OCI-LY1 (cell line): ENCODE data around the gene TMC4.

ENCODE experiments used
- H2AFZ ChIP-seq: fragments of 200-600 bp; sonication (generic), shearing (Covaris generic); 2 replicates; pipeline ENCODE4 v1.6.0; 2014; ENCODE audit warnings: antibody characterized with exemption, mild to moderate bottlenecking, low read length
- H3F3A ChIP-seq: fragments of 200-600 bp; sonication (generic), shearing (Covaris generic); 2 replicates; pipeline ENCODE4 v1.6.0; 2014; ENCODE audit warnings: mild to moderate bottlenecking, antibody characterized with exemption, low read length, moderate library complexity; ENCODE audit not compliant: insufficient read depth
- H3K27ac ChIP-seq: fragments of 200-600 bp; sonication (generic); 2 replicates; pipeline ENCODE4 v1.5.1; 2014; ENCODE audit warnings: low read length, mixed run types, mild to moderate bottlenecking, low read depth; ENCODE audit not compliant: poor library complexity, severe bottlenecking
- H3K27me3 ChIP-seq: fragments of 200-600 bp; sonication (generic); 2 replicates; pipeline ENCODE4 v1.6.0; 2014; ENCODE audit warnings: antibody characterized with exemption, mild to moderate bottlenecking, low read length, moderate library complexity; ENCODE audit not compliant: insufficient read depth
- H3K36me3 ChIP-seq: fragments of 200-600 bp; sonication (generic); 2 replicates; pipeline ENCODE4 v1.6.1; 2014; ENCODE audit warnings: mild to moderate bottlenecking, antibody characterized with exemption, low read length, moderate library complexity, mixed read lengths; ENCODE audit not compliant: insufficient read depth
- H3K4me1 ChIP-seq: fragments of 200-600 bp; sonication (generic); 2 replicates; pipeline ENCODE4 v1.5.1; 2014; ENCODE audit warnings: mild to moderate bottlenecking, low read length, moderate library complexity; ENCODE audit not compliant: insufficient read depth, severe bottlenecking
- H3K4me2 ChIP-seq: fragments of 200-600 bp; sonication (generic), shearing (Covaris generic); 2 replicates; pipeline ENCODE4 v1.6.1; 2014; ENCODE audit warnings: low read length
- H3K4me3 ChIP-seq: fragments of 200-600 bp; sonication (generic); 2 replicates; pipeline ENCODE4 v1.5.1; 2014; ENCODE audit warnings: low read length, low read depth, mild to moderate bottlenecking, mixed read lengths; ENCODE audit not compliant: poor library complexity, severe bottlenecking
- H3K79me2 ChIP-seq: fragments of 200-600 bp; shearing (Covaris generic); 2 replicates; pipeline ENCODE4 v1.6.1; 2016; ENCODE audit warnings: mixed run types, low read length, mixed read lengths; ENCODE audit not compliant: insufficient read depth
- H3K9ac ChIP-seq: fragments of 200-600 bp; sonication (generic), shearing (Covaris generic); 2 replicates; pipeline ENCODE4 v1.6.1; 2014; ENCODE audit warnings: mild to moderate bottlenecking, low read length, mixed read lengths
- H3K9me2 ChIP-seq: fragments of 200-600 bp; sonication (generic), shearing (Covaris generic); 2 replicates; pipeline ENCODE4 v1.6.1; 2014; ENCODE audit warnings: low read depth, mild to moderate bottlenecking, low read length, mixed read lengths
- H3K9me3 ChIP-seq: fragments of 200-600 bp; shearing (Covaris generic); 2 replicates; pipeline ENCODE4 v1.6.1; 2014; ENCODE audit warnings: low read length, mixed read lengths
- H4K20me1 ChIP-seq: fragments of 200-600 bp; sonication (generic), shearing (Covaris generic); 2 replicates; pipeline ENCODE4 v1.6.0; 2016; ENCODE audit warnings: mild to moderate bottlenecking, low read length; ENCODE audit not compliant: insufficient read depth
- CTCF ChIP-seq: fragments of 200-600 bp; sonication (generic), shearing (Covaris generic); IDR thresholded peaks from 2 replicates; pipeline ENCODE4 v1.5.1; 2017; ENCODE audit warnings: mild to moderate bottlenecking, antibody characterized with exemption, low read length, moderate library complexity, mixed read lengths
- EZH2 ChIP-seq: fragments of 200-600 bp; sonication (generic), shearing (Covaris generic); IDR thresholded peaks from 2 replicates; pipeline ENCODE4 v1.8.0; 2017; ENCODE audit warnings: borderline replicate concordance, mixed run types, mild to moderate bottlenecking, antibody characterized with exemption, low read length, moderate library complexity, mixed read lengths

Gene TMC4

GRCh38 chr19:54127688-54128440 is 45.1 kb downstream of the TMC4 start:
- no peak overlapping the region for H2AFZ ChIP-seq
- no peaks in the 10 kb centered on the region for H3K27me3 ChIP-seq
- H3K79me2 ChIP-seq: no peaks in the 10 kb centered on the region
- no peak for TF ChIP-seq EZH2
- no peak overlapping the region for H3K9ac ChIP-seq
- H3K4me2 ChIP-seq: no peak overlapping the region
- H3F3A ChIP-seq: no peaks in the 10 kb centered on the region
- H3K27ac ChIP-seq: no peak overlapping the region
- H3K4me1 ChIP-seq: no peaks in the 10 kb centered on the region
- H3K9me3 ChIP-seq: no peaks in the 10 kb centered on the region
- no peaks in the 10 kb centered on the region for H4K20me1 ChIP-seq
- H3K36me3 ChIP-seq: peaks cover 79% of the 10 kb centered on the region
- no peaks in the 10 kb centered on the region for H3K9me2 ChIP-seq
- H3K4me3 ChIP-seq: no peak overlapping the region

GRCh38 chr19:54125713-54126112 is 47.2 kb downstream of the TMC4 start:
- Histone ChIP-seq H3K36me3 (peaks cover 83% of the 10 kb centered on the region), H3K79me2 (no peaks in the 10 kb centered on the region), H3K9me3 (no peaks in the 10 kb centered on the region), H3K4me2 (no peak overlapping the region), H3K9ac (no peak overlapping the region), H3K4me3 (no peak overlapping the region), H4K20me1 (no peaks in the 10 kb centered on the region), H3K4me1 (no peaks in the 10 kb centered on the region), H3K9me2 (no peaks in the 10 kb centered on the region), H3K27ac (no peak overlapping the region), H2AFZ (no peak overlapping the region), H3K27me3 (no peaks in the 10 kb centered on the region), H3F3A (no peaks in the 10 kb centered on the region)
- no peak for TF ChIP-seq EZH2
- no peak for TF ChIP-seq CTCF

- Histone ChIP-seq H3K4me2 (no peak overlapping the region), H2AFZ (no peak overlapping the region), H3K36me3 (peaks cover 87% of the 10 kb centered on the region), H3K4me3 (no peak overlapping the region), H3K9me3 (no peaks in the 10 kb centered on the region), H3K9me2 (no peaks in the 10 kb centered on the region), H3K9ac (no peak overlapping the region), H3K27ac (no peak overlapping the region), H4K20me1 (no peaks in the 10 kb centered on the region), H3K4me1 (no peaks in the 10 kb centered on the region), H3K79me2 (no peaks in the 10 kb centered on the region), H3K27me3 (no peaks in the 10 kb centered on the region), H3F3A (no peaks in the 10 kb centered on the region)
- no peak for TF ChIP-seq CTCF
- TF ChIP-seq EZH2: no peak
Observed at GRCh38 chr19:54124393-54124792, 48.6 kb downstream of the TMC4 start.

GRCh38 chr19:54123682-54124081 is 49.3 kb downstream of the TMC4 start:
- no peaks in the 10 kb centered on the region for H3K27me3 ChIP-seq
- peaks cover 84% of the 10 kb centered on the region for H3K36me3 ChIP-seq

More at GRCh38 chr19:54123682-54124081, 49.3 kb downstream of the TMC4 start:
- no peaks in the 10 kb centered on the region for H3K79me2 ChIP-seq
- H3K9me3 ChIP-seq: no peaks in the 10 kb centered on the region
- H3K4me1 ChIP-seq: no peaks in the 10 kb centered on the region
- no peak for TF ChIP-seq EZH2
- no peak for TF ChIP-seq CTCF
- H2AFZ ChIP-seq: no peak overlapping the region
- H3K27ac ChIP-seq: no peak overlapping the region
- no peaks in the 10 kb centered on the region for H3F3A ChIP-seq
- H3K4me3 ChIP-seq: no peak overlapping the region
- no peak overlapping the region for H3K4me2 ChIP-seq
- H3K9ac ChIP-seq: no peak overlapping the region
- no peaks in the 10 kb centered on the region for H3K9me2 ChIP-seq
- no peaks in the 10 kb centered on the region for H4K20me1 ChIP-seq
